GM19395 (cell line): ENCODE measurements around the gene UBE2B.
"Not testable (repeated sequence)": the region's sequence is repeated elsewhere in the genome, so short reads cannot be mapped to it uniquely, and the experiment has no call there.

Source experiments
- ATAC-seq: cut with Tn5 transposase; IDR thresholded peaks from one replicate; pipeline ENCODE4 v1.9.1; 2021; ENCODE audit warnings: mild to moderate bottlenecking, moderate library complexity; ENCODE audit not compliant: unreplicated experiment

UBE2B gene

DNA sequence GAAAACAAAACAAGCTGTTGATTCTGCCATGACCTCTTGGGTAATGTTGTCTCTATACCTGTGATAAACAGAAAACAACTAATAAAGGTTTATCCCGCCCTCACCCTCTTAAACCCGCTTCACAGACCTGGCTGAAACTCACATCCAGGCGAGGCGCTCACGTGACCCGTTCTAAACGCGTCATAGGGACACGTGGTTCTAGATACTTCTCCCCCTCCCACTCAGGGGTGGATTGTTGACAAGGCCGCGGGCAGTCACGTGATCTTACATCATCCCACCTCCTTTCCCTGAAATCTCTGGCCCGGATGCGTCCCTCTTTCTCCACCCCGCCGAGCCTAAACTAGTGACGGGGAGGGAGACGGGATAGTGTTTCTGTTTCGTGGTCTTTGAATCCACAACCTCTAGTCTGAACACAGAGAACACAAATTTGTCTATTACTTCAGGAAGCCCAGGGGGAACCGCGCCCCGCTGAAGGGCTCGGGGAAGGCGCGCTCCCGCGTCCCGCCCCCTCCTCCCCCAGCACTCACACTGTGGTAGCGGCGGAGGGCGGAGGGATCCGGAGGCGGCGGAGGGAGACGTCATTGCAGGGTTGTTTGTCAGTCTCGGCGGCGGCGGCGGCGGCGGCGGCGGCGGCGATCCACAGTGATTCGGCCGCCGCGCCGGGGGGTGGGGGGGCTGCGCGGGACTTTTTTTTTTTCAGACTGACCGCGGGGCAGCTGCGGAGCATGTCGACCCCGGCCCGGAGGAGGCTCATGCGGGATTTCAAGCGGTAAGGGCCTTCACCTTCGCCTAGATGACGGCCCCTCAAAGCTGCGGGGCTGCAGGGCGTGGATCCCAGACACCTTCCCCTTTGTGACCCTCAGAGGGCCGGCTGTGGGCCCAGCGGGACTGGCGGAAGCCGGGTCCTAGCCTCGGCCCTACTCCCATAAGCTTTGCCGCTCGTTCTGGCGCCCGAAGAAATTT is at the start of gene UBE2B:
UBE2B (plus strand) TSS at position 699 of the 963 bp plus-strand sequence; CDS start at position 726, 27 bp downstream.
- ATAC-seq: peak; percentile 72

DNA sequence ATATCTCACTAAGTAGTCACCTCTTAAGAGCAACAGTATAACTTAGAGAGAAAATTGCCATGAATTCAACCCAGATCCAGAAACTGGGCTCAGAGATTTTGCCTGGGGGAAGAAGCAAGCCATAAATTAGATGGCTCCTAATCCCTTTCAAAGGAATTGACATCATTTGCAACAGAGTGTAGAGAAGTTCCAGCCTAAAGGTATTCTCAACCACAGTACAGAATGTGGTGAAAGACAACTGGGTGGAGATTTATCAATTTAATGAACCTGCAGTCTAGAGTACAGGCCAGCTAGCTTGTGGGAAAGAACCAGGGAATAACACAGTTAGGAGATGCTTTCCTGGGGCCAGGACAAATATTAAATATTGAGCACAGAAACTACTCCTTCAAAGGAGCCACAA is 44.0 kb upstream of the UBE2B start:
- ATAC-seq: no peak

DNA sequence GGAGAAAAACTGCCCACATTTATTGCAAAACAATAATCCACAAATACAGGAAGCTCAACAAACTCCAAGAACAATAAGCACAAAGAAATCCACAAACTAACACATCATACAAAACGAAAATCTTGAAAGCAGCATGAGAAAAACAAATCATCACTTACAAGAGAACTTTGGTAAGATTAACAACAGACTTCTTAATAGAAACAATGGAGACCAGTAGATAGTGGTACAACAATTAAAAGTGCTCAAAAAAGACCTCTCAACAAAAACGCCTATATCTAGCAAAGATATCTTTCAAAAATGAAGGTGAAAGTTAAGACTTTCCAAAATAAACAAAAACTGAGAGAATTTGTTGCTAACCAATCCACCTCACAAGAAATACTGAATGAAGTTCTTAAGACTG is 42.8 kb upstream of the UBE2B start:
- no peak for ATAC-seq

DNA sequence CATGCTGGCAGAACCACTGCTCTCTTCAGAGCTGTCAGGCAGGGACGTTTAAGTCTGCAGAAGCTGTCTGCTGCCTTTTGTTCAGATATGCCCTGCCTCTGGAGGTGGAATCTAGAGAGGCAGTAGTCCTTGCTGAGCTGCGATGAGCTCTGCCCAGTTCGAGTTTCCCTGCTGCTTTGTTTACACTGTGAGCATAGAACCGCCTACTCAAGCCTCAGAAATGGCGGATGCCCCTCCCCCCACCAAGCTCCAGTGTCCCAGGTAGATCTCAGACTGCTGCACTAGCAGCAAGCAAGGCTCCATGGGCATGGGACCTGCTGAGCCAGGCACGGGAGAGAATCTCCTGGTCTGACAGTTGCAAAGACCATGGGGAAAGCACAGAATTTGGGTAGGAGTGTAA is 34.5 kb upstream of the UBE2B start:
- not testable (repeated sequence) for ATAC-seq

DNA sequence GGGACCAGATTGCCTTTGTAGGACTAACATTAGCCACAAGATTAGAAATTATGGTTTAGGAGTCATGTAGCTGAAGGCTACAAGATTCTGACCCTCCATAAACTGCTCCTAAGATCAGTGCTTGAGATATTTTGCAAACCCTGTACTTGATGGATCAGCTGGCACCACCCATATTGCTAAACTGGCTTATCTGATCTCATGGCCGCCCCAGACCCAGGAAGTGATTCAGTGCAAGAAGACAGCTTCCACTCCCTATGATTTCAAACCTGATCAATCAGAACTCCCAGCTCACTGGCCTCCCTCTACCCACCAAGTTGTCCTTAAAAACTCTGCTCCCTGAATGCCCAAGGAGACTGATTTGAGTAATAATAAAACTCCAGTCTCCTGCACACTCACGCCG is 27.9 kb upstream of the UBE2B start:
- ATAC-seq: not testable (repeated sequence)

DNA sequence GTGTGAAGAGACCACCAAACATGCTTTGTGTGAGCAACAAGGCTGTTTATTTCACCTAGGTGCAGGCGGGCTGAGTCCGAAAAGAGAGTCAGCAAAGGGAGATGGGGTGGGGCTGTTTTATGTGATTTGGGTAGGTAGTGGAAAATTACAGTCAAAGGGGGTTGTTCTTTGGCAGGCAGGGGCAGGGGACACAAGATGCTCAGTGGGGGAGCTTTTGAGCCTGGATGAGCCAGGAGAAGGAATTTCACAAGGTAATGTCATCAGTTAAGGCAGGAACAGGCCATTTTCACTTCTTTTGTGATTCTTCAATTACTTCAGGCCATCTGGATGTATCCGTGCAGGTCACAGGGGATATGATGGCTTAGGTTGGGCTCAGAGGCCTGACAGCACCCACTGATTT is 25.9 kb upstream of the UBE2B start:
- not testable (repeated sequence) for ATAC-seq

DNA sequence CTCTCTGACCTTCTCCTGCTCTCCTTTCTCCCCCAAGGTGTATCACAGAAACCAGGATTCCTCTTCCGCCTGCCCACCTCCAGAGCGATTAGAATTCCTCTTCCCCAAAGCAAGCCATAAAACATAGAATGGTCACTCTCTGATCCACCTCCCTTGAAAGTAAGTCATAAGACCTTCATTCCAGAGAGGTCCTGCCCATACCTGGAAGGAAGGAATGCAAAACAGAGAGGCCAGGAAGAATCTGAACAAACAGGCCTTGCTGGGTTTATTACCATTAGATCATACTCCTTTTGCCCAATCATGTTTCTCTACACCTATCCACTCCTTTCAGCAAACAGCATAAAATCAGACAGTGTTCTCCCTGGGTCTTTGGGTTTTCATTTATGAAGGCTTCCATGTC is 25.4 kb upstream of the UBE2B start:
- no peak for ATAC-seq

DNA sequence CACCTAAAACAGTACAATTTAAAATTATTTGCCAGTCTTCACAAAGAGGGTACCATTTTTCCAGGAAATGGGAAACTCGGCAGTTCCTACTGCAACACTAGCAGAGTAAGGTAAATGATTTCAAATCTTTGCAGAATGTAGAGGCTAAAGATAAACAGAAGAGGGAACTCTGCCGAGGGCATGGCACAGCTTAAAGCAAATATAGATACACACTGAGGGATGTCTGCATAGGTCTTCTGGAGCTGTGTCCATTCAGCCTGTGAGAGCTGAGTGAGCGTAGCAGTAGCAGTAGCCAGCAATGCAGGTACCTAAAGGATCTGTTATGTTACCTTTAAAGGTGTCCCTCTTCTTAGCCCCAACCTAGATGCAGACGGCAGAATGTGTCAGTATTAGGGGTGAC is 21.9 kb upstream of the UBE2B start:
- ATAC-seq: no peak

DNA sequence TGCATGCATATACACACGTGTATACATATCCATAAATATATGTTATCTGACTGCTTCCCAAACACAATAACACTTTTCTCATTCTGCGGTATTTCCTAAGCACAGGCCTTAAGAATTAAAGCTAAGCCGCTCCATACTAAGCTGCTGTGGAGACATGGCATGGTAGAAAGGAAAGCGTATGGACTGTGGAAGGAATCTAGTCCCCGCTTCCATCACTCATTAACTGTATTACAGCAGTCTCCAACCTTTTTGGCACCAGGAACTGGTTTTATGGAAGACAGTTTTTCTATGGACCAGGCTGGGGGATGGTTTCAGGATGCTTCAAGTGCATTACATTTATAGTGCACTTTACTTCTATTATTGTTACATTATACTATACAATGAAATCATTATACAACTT is 15.7 kb upstream of the UBE2B start:
- no peak for ATAC-seq

DNA sequence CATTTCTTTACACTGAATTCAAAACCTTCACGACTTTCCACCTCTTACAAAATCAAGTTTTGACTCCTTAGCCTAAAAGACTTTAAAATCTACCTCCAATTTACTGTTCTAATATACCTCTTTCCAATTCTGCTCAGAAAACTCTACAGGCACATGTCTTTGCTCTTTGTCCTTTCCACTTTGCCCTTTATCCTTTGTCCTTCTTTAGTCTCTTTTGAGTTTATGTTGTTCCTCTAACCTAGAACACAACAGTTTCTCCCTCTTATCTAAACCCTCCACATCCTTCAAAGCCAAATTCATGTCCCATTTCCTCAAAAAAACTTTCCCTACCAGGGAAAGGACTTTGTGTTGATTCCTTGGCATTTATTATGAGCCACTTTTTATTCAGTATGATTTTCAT is 5.8 kb upstream of the UBE2B start:
- no peak for ATAC-seq

DNA sequence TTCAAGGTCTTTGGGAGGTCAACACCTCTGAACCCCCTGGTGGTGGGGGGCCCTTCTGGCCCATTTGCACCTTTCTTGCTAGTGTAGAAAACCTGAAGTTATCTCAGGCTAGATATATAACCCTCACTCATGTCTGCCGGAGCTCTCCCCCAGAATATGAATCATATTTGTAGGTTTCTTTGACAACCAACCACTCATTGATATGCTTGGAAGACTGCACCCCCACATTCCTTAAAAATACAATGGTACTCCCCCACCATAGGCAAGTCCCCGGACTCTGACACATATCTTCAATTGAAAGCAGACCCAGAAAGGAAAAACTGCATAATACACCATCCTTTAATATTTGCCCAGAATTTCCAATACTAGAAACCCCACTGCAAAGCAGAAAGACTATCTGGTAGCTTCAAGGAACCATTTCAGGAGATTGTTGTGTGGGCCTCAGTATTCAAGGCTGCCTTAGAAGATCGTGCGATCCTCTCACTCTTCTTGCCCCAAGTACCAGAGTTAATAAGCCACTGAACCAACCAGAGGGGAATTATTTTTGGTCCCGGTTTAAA is 978 bp upstream of the UBE2B start:
- peak; percentile 9 for ATAC-seq

DNA sequence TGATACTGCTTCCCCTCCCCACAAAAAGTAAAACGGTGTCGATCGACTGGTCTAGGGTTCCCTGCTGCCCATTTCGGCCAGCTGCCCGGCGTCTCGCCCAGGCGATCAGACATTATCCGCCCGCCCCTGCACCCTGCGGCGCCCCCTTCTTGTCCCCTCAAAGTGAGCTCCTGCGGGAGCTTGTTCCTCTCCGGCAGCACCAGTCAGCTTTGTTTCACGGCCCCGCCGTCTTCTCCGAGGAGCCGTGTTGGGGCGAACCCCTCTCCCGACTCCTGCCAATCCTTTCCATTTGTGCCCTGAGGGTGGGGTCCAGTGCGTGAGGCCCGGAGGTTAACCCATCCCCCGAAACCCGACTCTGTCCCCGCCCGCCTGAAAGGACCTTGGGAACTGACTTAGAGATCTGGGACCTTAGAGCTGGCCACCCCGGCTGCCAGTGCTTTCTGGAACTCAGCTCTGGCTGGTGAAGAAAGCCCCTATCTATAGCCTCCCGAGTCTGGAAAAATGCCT is 518 bp downstream of the UBE2B start:
- ATAC-seq: no peak

DNA sequence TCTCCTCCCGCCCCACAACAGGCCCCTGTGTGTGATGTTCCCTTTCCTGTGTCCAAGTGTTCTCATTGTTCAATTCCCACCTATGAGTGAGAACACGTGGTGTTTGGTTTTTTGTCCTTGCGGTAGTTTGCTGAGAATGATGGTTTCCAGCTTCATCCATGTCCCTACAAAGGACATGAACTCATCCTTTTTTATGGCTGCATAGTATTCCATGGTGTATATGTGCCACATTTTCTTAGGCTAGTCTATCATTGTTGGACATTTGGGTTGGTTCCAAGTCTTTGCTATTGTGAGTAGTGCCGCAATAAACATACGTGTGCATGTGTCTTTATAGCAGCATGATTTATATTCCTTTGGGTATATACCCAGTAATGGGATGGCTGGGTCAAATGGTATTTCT is 2.3 kb downstream of the UBE2B start:
- not testable (repeated sequence) for ATAC-seq

DNA sequence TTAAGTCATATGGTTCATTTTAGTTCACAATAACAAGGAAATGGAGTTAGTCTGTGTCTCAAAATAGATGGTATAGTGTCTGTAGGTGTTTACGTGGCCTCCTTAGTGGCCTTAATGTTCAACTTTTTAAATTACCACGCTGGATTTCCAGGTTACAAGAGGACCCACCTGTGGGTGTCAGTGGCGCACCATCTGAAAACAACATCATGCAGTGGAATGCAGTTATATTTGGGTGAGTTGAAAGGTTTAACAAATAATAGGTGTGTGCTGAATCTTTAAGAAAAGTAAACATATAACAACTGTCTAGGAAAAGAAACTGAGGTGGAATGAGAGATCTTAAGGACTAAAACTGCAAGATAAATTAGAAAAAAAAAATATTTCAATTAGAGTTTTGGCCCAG is 2.9 kb downstream of the UBE2B start:
- no peak for ATAC-seq

DNA sequence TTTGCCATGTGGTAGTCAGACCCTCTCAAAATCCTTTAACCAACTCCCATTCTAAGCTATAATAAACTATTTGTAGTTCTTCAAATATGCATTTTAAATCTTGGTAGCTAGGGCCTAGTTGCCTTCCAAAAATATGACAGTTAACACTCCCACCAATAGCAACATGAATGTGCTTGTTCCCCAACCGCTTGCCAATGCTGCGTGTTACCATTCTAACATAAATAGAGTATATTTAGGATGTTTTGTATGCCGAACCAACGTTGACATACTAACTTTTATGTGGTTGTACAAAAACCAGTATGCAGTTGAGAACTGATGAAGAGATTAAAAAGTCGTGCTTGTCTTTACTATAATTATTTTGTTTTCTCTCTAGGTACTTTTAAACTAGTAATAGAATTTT is 9.0 kb downstream of the UBE2B start:
- ATAC-seq: no peak

DNA sequence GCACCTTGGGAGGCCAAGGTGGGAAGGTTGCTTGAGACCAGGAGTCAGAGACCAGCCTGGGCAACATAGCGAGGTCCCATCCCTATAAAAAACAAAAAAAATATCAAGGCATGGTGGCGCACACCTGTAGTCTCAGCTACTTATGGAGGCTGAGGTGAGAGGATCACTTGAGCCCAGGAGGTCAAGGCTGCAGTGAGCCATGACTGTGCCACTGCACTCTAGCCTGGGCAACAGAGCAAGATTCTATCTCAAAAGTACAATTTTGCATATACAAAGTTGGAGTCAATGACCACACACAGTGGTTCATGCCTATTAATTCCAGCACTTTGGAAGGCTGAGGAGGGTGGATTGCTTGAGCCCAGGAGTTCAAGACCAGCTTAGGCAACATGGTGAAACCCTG is 10.8 kb downstream of the UBE2B start:
- ATAC-seq: not testable (repeated sequence)

DNA sequence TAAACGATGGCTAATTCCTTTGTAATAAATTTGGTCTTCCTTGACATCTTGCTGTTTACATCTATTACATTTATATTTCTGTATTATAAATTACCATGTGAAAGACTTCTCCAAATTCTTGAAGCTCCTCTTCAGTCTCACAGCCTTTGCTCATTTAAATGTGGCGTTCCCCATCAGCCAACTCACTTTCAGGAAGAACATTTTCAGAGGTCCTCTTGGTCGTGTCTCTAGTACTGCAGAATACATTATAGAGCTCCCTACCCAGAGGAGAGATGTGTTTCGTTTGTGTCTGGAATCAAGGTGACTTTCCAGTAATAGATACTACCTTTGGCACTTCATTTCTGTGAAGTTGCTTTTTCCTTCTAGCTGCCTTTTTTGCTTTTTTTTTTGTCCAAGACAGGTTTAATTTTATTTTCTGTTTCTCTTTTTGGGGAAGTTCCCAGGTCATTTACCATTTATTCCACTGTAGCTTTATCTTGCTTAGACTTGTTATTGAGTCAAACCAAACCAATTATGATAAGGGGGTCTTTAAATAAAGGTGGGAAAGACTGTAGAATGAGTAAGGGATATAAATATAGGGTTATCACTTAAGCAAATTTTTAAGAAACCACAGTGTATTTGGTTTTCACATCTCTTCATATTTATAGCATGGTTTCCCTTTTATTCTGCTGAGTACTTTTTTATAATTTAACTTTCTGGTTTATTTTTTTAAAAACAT is 12.8 kb downstream of the UBE2B start:
- no peak for ATAC-seq

DNA sequence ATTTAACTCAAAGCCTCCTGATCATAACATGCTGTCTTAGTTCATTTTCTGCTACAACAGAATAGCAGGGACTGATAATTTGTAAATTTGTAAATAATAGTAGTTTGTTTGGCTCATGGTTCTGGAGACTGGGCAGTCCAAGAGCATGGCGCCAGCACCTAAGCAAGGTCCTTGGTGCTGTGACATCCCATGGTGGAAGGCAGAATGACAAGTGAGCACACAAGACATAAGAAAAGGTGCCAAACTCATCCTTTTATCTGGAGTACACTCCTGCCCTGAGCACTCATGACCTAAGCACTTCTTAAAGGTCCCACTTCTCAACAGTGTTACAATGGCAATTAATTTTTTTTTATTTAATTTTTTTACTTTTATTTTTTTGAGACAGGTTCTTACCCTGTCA is 16.1 kb downstream of the UBE2B start:
- ATAC-seq: no peak

DNA sequence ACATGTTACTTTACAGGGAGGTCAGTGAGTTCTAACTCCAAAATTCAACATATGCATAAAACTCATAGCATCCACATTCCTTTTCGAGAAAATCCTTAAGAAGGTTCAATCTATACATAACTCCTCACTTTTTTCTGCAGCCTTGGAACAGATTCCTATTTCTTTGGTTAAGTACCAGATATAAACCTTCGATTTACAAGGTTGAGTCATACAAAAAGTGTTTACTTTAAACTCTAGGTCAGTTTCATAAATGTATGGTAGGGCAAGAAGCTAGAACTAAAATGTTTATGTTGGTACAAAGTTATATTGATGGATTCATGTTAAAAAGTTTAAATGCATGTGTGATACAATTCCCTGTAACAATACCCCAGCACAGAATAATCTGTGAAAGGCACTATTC is 20.9 kb downstream of the UBE2B start:
- ATAC-seq: no peak

DNA sequence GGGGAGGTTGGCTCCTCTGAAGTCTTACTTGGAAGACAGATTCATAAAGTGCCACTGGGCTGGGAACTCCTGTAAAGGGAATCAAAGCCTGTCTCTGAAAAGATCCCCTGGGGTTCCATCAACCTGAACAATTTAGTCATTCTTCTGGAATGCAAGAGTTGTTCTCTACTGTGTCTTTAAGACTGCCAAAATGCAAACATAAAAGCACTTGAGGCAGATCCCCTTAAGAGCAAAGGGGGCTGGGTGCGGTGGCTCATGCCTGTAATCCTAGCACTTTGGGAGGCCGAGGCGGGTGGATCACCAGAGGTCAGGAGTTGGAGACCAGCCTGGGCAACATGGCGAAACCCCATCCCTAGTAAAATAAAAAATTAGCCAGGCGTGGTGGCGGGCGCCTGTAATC is 23.6 kb downstream of the UBE2B start:
- ATAC-seq: no peak

DNA sequence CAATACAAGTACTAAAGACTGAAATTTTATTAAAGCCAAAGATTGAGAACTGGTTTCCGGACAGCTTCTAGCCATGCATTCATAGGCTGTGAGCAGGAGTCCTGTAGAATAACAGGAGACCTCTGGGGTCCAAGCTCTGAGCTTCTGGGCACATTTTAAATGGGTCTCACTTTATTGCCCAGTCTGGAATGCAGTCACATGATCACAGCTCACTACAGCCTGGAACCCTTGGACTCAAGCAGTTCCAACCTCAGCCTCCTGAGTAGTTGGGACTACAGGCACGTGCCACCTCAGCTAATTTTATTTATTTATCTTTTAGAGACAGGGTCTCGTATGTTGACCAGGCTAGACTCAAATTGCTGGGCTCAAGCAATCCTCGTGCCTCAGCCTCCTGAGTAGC is 24.9 kb downstream of the UBE2B start:
- ATAC-seq: no peak

DNA sequence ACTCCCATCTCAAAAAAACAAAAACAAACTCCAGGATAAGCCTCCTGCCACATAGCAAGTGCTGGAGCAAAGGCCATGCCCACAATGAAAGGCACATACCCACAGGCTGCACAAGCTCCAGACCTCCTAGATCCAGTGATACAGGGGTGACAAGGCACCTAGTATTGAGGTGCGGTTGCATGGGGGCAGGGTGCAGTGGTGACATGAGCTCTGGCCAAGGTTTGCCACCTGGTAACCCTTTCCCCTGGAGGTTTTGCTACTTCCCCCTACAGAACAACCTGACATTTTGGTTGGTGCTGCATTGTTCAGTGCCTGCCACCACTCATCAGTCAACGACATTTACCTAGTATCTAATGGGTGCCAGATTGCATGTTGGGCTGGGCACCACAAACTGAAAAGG is 25.8 kb downstream of the UBE2B start:
- ATAC-seq: no peak
